K562 (cell line): ENCODE results near the gene PLEKHN1. TPM values are rescaled to one million over a fixed set of nuclear protein-coding genes. Genes with fewer than 3 reads are reported as not detected.

Experiments
- AFF4 ChIP-seq: sonication (generic); formaldehyde crosslinking; IDR thresholded peaks from 2 replicates; pipeline ENCODE4 v1.8.0; 2023; ENCODE audit warnings: mild to moderate bottlenecking, missing genetic modification reagents
- BRCA1 ChIP-seq, 2 experiments: fragments of 450-650 bp in 1 of 2; sonication (generic) in 1 of 2; formaldehyde crosslinking in 1 of 2; IDR thresholded peaks; 2 replicates each; pipeline versions ENCODE4 v1.5.0 to v1.6.1; 2017 to 2020; ENCODE audit warnings: mild to moderate bottlenecking in 1 of 2, missing genetic modification reagents in 1 of 2
- FOXP1 ChIP-seq: sonication (generic); formaldehyde crosslinking; IDR thresholded peaks from 2 replicates; pipeline ENCODE4 v1.8.0; 2022; ENCODE audit warnings: mild to moderate bottlenecking, missing genetic modification reagents
- NR2C2 ChIP-seq, 2 experiments: fragments of 200-800 bp in 1 of 2; sonication (Bioruptor generic) in 1 of 2; sonication (generic) in 1 of 2; formaldehyde crosslinking in 1 of 2; IDR thresholded peaks; 2 replicates each; pipeline versions ENCODE4 v1.6.1 to v1.8.0; 2016 to 2022; ENCODE audit warnings: mild to moderate bottlenecking in 1 of 2, missing compliant biosample characterization in 1 of 2, missing genetic modification characterization in 1 of 2, missing genetic modification reagents in 1 of 2
- REST ChIP-seq, 2 experiments: fragments of 450-650 bp; formaldehyde crosslinking in 1 of 2; IDR thresholded peaks; 2 replicates each; pipeline versions ENCODE4 v1.4.0 to v1.6.1; 2014 to 2020; ENCODE audit warnings: mild to moderate bottlenecking in 2 of 2, borderline replicate concordance in 1 of 2, low read depth in 1 of 2
- UBTF ChIP-seq, 2 experiments: IDR thresholded peaks; 2 replicates each; pipeline ENCODE4 v1.6.1; 2012; ENCODE audit warnings: improper control_type of control experiment in 2 of 2, low read depth in 2 of 2, low read length in 2 of 2, borderline replicate concordance in 1 of 2
- ZBTB33 ChIP-seq: sonication (generic); formaldehyde crosslinking; IDR thresholded peaks from 2 replicates; pipeline ENCODE4 v1.8.1; 2023; ENCODE audit warnings: mild to moderate bottlenecking, missing genetic modification reagents
- polyA plus RNA-seq, 8 experiments: library from polyadenylated mRNA; depleted of rRNA in 4 of 8; stranded (reverse) in 5 of 8; unstranded in 3 of 8; fragments of >200 nt; fragmentation: Nextera tagmentation in 2 of 8; fragmentation: Illumina TruSeq in 1 of 8; extraction: Ambion mirVana in 2 of 8; extraction: Trizol in 1 of 8; gene quantifications; 2 replicates each; pipeline versions ENCODE4 v1.2.1 to v1.2.3, GENCODE V29; 2011 to 2014; ENCODE audit warnings: inconsistent platforms in 1 of 8, missing spikeins in 1 of 8
- total RNA-seq, 7 experiments: library from RNA; depleted of rRNA in 6 of 7; stranded (reverse); fragments of >200 nt in 6 of 7; fragmentation: Illumina TruSeq in 2 of 7; extraction: Trizol in 2 of 7; gene quantifications; 2 replicates each; pipeline versions ENCODE4 v1.2.1 to v1.2.3, GENCODE V29; 2011 to 2021; ENCODE audit warnings: low replicate concordance in 1 of 7

Gene PLEKHN1
- total and polyA plus RNA-seq, 9 of the 15 experiments (the other 6 are each of a cell fraction or from before 2014, with no cell fraction given), result 0.07 to 1.5 (median 0.13) TPM; not detected in 2

GRCh38 chr1:1000357-1001056 is 34.2 kb downstream of the PLEKHN1 start (continued):
- 0 out of 4 replicates have a peak, but pooled peaks of 1 of the 2 experiments have one; percentile 23 for TF ChIP-seq UBTF (IDR thresholded peaks at IDR 0.05; ENCODE audit: borderline replicate concordance in 1 of 2, low read depth in 2 of 2, low read length in 2 of 2)
- TF ChIP-seq NR2C2 (CRISPR knock-in tag; IDR thresholded peaks at IDR 0.05), result peak; percentile 91
- peak; percentile 51; the same call in 1 of the 2 replicates for TF ChIP-seq NR2C2 (tag; IDR thresholded peaks at IDR 0.05)
- TF ChIP-seq AFF4, result peak; percentile 98
- peak; percentile 91 for TF ChIP-seq ZBTB33 (CRISPR knock-in tag)
- no peak for TF ChIP-seq BRCA1 (IDR thresholded peaks at IDR 0.05)
- TF ChIP-seq BRCA1 (CRISPR knock-in tag; IDR thresholded peaks at IDR 0.05), result peak; percentile 95; the same call in 1 of the 2 replicates
- no peak for TF ChIP-seq REST (IDR thresholded peaks at IDR 0.05; ENCODE audit: borderline replicate concordance)
- TF ChIP-seq REST (CRISPR knock-in tag; IDR thresholded peaks at IDR 0.05; ENCODE audit: low read depth), result no peak
- peak; percentile 99 for TF ChIP-seq FOXP1 (CRISPR knock-in tag)
